GM12878 (cell line): ENCODE results near the gene SPATA45. TPM values are rescaled to one million over a fixed set of nuclear protein-coding genes. Genes with fewer than 3 reads are reported as not detected.
"Not testable (repeated sequence)": the region's sequence is repeated elsewhere in the genome, so short reads cannot be mapped to it uniquely, and the experiment has no call there.

ENCODE experiments used
- ATAC-seq: fragments of 200-7000 bp; cut with Tn5 transposase; 3 replicates; pipeline ENCODE4 v1.9.1; 2020; ENCODE audit warnings: mild to moderate bottlenecking, moderate library complexity
- BruUV-seq: library from RNA; stranded (reverse); fragments of 400-500 nt; replicated peaks from 2 replicates; lab custom pipeline; 2021; lab: Mats Ljungman, UMichigan
- CTCF ChIA-PET: fragments of 300-600 bp; sonication (Branson Sonifier 250); formaldehyde crosslinking; extraction: SDS; loops from one replicate; lab custom pipeline; 2021; ENCODE audit warnings: inconsistent platforms; lab: Yijun Ruan, JAX
- POLR2A ChIA-PET: fragments of 350-600 bp; formaldehyde crosslinking; extraction: SDS; loops from one replicate; lab custom pipeline; 2021; ENCODE audit warnings: inconsistent platforms; lab: Charles Lee
- RAD21 ChIA-PET: fragments of 300-600 bp; sonication (Branson Sonifier 250); formaldehyde crosslinking; loops from one replicate; lab custom pipeline; 2023; ENCODE audit warnings: antibody characterized with exemption; ENCODE audit not compliant: unreplicated experiment; lab: Charles Lee
- SMC1A ChIA-PET: fragments of 300-600 bp; sonication (Branson Sonifier 250); formaldehyde crosslinking; loops from one replicate; lab custom pipeline; 2023; ENCODE audit not compliant: unreplicated experiment, uncharacterized antibody; lab: Charles Lee
- DNase-seq: peaks from one replicate; pipeline ENCODE4 v3.0.0-alpha.2; 2011; ENCODE audit warnings: low read depth, low spot score
- FAIRE-seq: peaks from 3 replicates; lab custom pipeline; 2011; peaks lifted over from hg19 to GRCh38; lab: Jason Lieb, UNC
- H2AFZ ChIP-seq: 2 replicates; pipeline ENCODE4 v1.6.0; 2011; ENCODE audit warnings: low read depth, low read length, control low read depth; ENCODE audit not compliant: control insufficient read depth
- H3K27ac ChIP-seq: 2 replicates; pipeline ENCODE4 v1.5.1; 2011; ENCODE audit warnings: control low read depth; ENCODE audit not compliant: control insufficient read depth, insufficient read depth
- H3K27me3 ChIP-seq, 2 experiments: replicated peaks in 1 of 2; 2 replicates each; pipeline versions ENCODE4 v1.6.0 to v1.6.1; 2011; ENCODE audit warnings: low read length in 1 of 2; ENCODE audit not compliant: control insufficient read depth in 2 of 2, insufficient read depth in 2 of 2
- H3K36me3 ChIP-seq, 2 experiments: 2 replicates each; pipeline ENCODE4 v1.5.1; 2011; ENCODE audit warnings: low read length in 1 of 2; ENCODE audit not compliant: control insufficient read depth in 2 of 2, insufficient read depth in 2 of 2
- H3K4me1 ChIP-seq: 2 replicates; pipeline ENCODE4 v1.6.1; 2011; ENCODE audit warnings: mild to moderate bottlenecking, low read length, moderate library complexity, mixed read lengths; ENCODE audit not compliant: control insufficient read depth, insufficient read depth
- H3K4me2 ChIP-seq: 2 replicates; pipeline ENCODE4 v1.6.0; 2011; ENCODE audit warnings: control low read depth; ENCODE audit not compliant: control insufficient read depth, insufficient read depth
- H3K4me3 ChIP-seq: fragments of 200-600 bp; sonication (generic); 2 replicates; pipeline ENCODE4 v1.5.1; 2016
- H3K79me2 ChIP-seq: 2 replicates; pipeline ENCODE4 v1.6.0; 2011; ENCODE audit warnings: low read length; ENCODE audit not compliant: control insufficient read depth, insufficient read depth
- H3K9ac ChIP-seq: 2 replicates; pipeline ENCODE4 v1.8.0; 2011; ENCODE audit warnings: low read length, control low read depth, mixed read lengths; ENCODE audit not compliant: control insufficient read depth, insufficient read depth
- H3K9me3 ChIP-seq: replicated peaks from 3 replicates; pipeline ENCODE4 v1.5.1; 2011; ENCODE audit warnings: mild to moderate bottlenecking, low read length; ENCODE audit not compliant: control insufficient read depth, insufficient read depth
- H4K20me1 ChIP-seq: 2 replicates; pipeline ENCODE4 v1.6.0; 2011; ENCODE audit not compliant: control insufficient read depth, insufficient read depth
- ATF7 ChIP-seq: fragments of 450-650 bp; IDR thresholded peaks from 2 replicates; pipeline ENCODE4 v1.6.1; 2016; ENCODE audit warnings: low read depth, mild to moderate bottlenecking
- EED ChIP-seq: sonication (generic); IDR thresholded peaks from 2 replicates; pipeline ENCODE4 v1.6.1; 2016; ENCODE audit warnings: antibody characterized with exemption, low read depth
- EP300 ChIP-seq, 2 experiments: fragments of 150-350 bp in 1 of 2; IDR thresholded peaks; 2 replicates each; pipeline ENCODE4 v1.6.1; 2011 to 2012; ENCODE audit warnings: low read depth in 2 of 2, low read length in 2 of 2, borderline replicate concordance in 1 of 2, improper control_type of control experiment in 1 of 2, inconsistent platforms in 1 of 2; ENCODE audit not compliant: control insufficient read depth in 1 of 2
- ETV6 ChIP-seq, 2 experiments: fragments of 450-650 bp in 1 of 2; IDR thresholded peaks in 1 of 2; conservative IDR thresholded peaks in 1 of 2; 2 replicates each; pipeline ENCODE4 v1.6.1; 2014; ENCODE audit warnings: antibody characterized with exemption in 1 of 2, borderline replicate concordance in 1 of 2, low read depth in 1 of 2, mild to moderate bottlenecking in 1 of 2, moderate library complexity in 1 of 2
- IKZF2 ChIP-seq, 2 experiments: fragments of 450-650 bp; IDR thresholded peaks; 2 replicates each; pipeline ENCODE4 v1.6.1; 2017; ENCODE audit warnings: mild to moderate bottlenecking in 2 of 2, moderate library complexity in 2 of 2
- MEF2A ChIP-seq: IDR thresholded peaks from 2 replicates; pipeline ENCODE4 v1.6.1; 2011; ENCODE audit warnings: low read depth, mild to moderate bottlenecking, low read length, moderate library complexity; ENCODE audit not compliant: insufficient read depth
- MTA2 ChIP-seq: fragments of 450-650 bp; IDR thresholded peaks from 2 replicates; pipeline ENCODE4 v1.6.1; 2016; ENCODE audit warnings: low read depth, mild to moderate bottlenecking, moderate library complexity
- PBX3 ChIP-seq: IDR thresholded peaks from 2 replicates; pipeline ENCODE4 v1.6.1; 2011; ENCODE audit warnings: mild to moderate bottlenecking, low read depth, low read length, moderate library complexity; ENCODE audit not compliant: insufficient replicate concordance
- RFX5 ChIP-seq: IDR thresholded peaks from 2 replicates; pipeline ENCODE4 v1.6.1; 2011; ENCODE audit warnings: low read depth, low read length, improper control_type of control experiment
- SKIL ChIP-seq: fragments of 450-650 bp; IDR thresholded peaks from 2 replicates; pipeline ENCODE4 v1.6.1; 2017; ENCODE audit warnings: mild to moderate bottlenecking, low read depth, inconsistent platforms; ENCODE audit not compliant: poor library complexity, severe bottlenecking
- SRF ChIP-seq, 2 experiments: IDR thresholded peaks; 2 replicates each; pipeline ENCODE4 v1.6.1; 2011; ENCODE audit warnings: low read depth in 2 of 2, low read length in 2 of 2, mild to moderate bottlenecking in 1 of 2, moderate library complexity in 1 of 2
- TCF7 ChIP-seq: IDR thresholded peaks from 2 replicates; pipeline ENCODE4 v1.6.1; 2014; ENCODE audit warnings: antibody characterized with exemption, borderline replicate concordance
- USF2 ChIP-seq: IDR thresholded peaks from 2 replicates; pipeline ENCODE4 v1.6.1; 2011; ENCODE audit warnings: low read depth, low read length, improper control_type of control experiment, borderline replicate concordance
- WGBS: methylation state at CpG from one replicate; pipeline ENCODE4 v1.1.6; 2016; ENCODE audit warnings: low lambda C conversion rate; ENCODE audit not compliant: insufficient replicate concordance, insufficient coverage; ENCODE audit errors: missing lambda C conversion rate; 5-methylcytosine and 5-hydroxymethylcytosine counted together
- in situ Hi-C: fragments of 300-500 bp; cut with MboI; formaldehyde crosslinking; loops from 9 replicates; pipeline ENCODE4 v1.14.3; 2018; ENCODE audit warnings: mixed read lengths
- intact Hi-C: fragments of 100-400 bp; cut with micrococcal nuclease; formaldehyde crosslinking; loops from one replicate; pipeline ENCODE4 v1.14.2; 2022; ENCODE audit not compliant: unreplicated experiment
- polyA plus RNA-seq, 11 experiments: library from polyadenylated mRNA; depleted of rRNA in 4 of 11; unstranded in 6 of 11; stranded (reverse) in 5 of 11; fragments of >200 nt; fragmentation: Nextera tagmentation in 4 of 11; fragmentation: Illumina TruSeq in 1 of 11; extraction: Ambion mirVana in 4 of 11; extraction: Trizol in 1 of 11; gene quantifications; 1 replicate in 1 of 11; 2 replicates in 10 of 11; pipeline versions ENCODE4 v1.2.1 to v1.2.3, GENCODE V29; 2011 to 2016; ENCODE audit warnings: inconsistent platforms in 2 of 11, missing spikeins in 2 of 11, low read depth in 1 of 11
- total RNA-seq, 4 experiments: library from RNA; depleted of rRNA in 3 of 4; stranded (reverse); fragments of >200 nt in 3 of 4; fragmentation: Illumina TruSeq in 1 of 4; extraction: Trizol in 1 of 4; gene quantifications; 2 replicates each; pipeline versions ENCODE4 v1.2.1 to v1.2.3, GENCODE V29; 2013 to 2021

Gene SPATA45
- total and polyA plus RNA-seq, 10 of the 15 experiments (the other 5 are each of a cell fraction or from before 2014, with no cell fraction given) = 0.22 to 0.37 (median 0.31) TPM; not detected in 7

DNA sequence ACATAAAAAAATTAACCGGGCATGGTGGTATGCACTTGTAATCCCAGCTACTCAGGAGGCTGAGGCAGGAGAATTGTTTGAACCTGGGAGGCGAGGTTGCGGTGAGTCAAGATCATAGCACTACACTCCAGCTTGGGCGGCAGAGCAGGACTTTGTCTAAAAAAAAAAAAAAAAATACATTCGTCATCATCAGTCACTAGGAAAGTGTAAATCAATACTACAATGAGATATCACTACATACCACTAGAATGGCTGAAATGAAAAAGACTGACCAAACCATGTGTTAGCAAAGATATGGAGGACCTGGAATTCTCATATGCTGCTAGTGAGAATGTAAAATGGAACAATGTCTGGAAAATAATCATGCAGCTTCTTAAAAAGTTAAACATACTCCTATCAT is 9.3 kb downstream of the SPATA45 start (continued):
- TF ChIP-seq IKZF2 (IDR thresholded peaks at IDR 0.05) (no peak), USF2 (no peak), PBX3 (no peak), RFX5 (no peak), SRF (IDR thresholded peaks at IDR 0.05; ENCODE audit: low read depth in 2 of 2, low read length in 2 of 2) (no peak)
- TF ChIP-seq, all 136 proteins: peak for 0

GRCh38 chr1:212833211-212834207 is 13.9 kb downstream of the SPATA45 start:
- ATAC-seq (peak; percentile 89), DNase-seq (peak; percentile 63), FAIRE-seq (peak; percentile 44)
- H3K4me3 ChIP-seq, BruUV-seq, H3K79me2 ChIP-seq, H3K9ac ChIP-seq, H3K36me3 ChIP-seq, in situ Hi-C loops, H4K20me1 ChIP-seq, H3K27me3 ChIP-seq, H3K9me3 ChIP-seq, intact Hi-C loops: not testable (repeated sequence)
- H2AFZ ChIP-seq = peak overlapping the region; percentile 11
- WGBS = 46% methylated on average over 7 of the region's 8 CpGs
- RAD21 ChIA-PET = interaction anchor here (0.7 to 3.6 kb wide), 13 partner anchors 14 to 162 kb away, joined by 3 to 35 read pairs (median 4); partner anchors contain the start of gene FLVCR1
- H3K4me2 ChIP-seq = peak overlapping the region; percentile 35; the same call in 1 of the 2 replicates
- SMC1A ChIA-PET = interaction anchor here (1.0 to 5.4 kb wide), 20 partner anchors 11 to 161 kb away, joined by 3 to 55 read pairs (median 5); partner anchors contain the start of gene FLVCR1
- POLR2A ChIA-PET = interaction anchor here (0.6 to 5.0 kb wide), 12 partner anchors 10 to 177 kb away, joined by 3 to 31 read pairs (median 4); partner anchors contain the start of genes FLVCR1 and VASH2
- H3K27ac ChIP-seq = peak overlapping the region; percentile 14
- H3K4me1 ChIP-seq = peaks cover 22% of the 10 kb centered on the region
- CTCF ChIA-PET = interaction anchor here (0.7 to 2.6 kb wide), 10 partner anchors 11 to 376 kb away, joined by 3 to 10 read pairs (median 3); partner anchors contain the start of gene FLVCR1
- TF ChIP-seq EED (peak; percentile 46; the same call in 1 of the 2 replicates), ATF7 (peak; percentile 74), IKZF2 (IDR thresholded peaks at IDR 0.05) (peak; percentile 73 to 75), MEF2A (0 out of 2 replicates have a peak, but pooled peaks have one; percentile 43), MTA2 (peak; percentile 74; the same call in 1 of the 2 replicates), TCF7 (peak; percentile 72), ETV6 (conservative IDR thresholded peaks at IDR 0.05 in 1 of 2, IDR thresholded peaks at IDR 0.05 in 1 of 2; ENCODE audit: borderline replicate concordance in 1 of 2, low read depth in 1 of 2) (peak in 1 of 2 experiments; percentile 76; a peak in 2 of 4 replicates), EP300 (IDR thresholded peaks at IDR 0.05; ENCODE audit: borderline replicate concordance in 1 of 2, control insufficient read depth in 1 of 2, low read depth in 2 of 2, low read length in 2 of 2) (peak in 1 of 2 experiments; percentile 19; a peak in 1 of 4 replicates), SKIL (peak; percentile 32)
